Measurements from ENCODE around the gene SLC9B1. TPM values are rescaled to one million over a fixed set of nuclear protein-coding genes. Genes with fewer than 3 reads are reported as not detected.

The SLC9B1 gene
- total RNA-seq, 1 experiment from 2014 or later = not detected

GRCh38 chr4:103021120-103021519 lies 1.6 kb upstream of the SLC9B1 start:
- no peak for TF ChIP-seq CTCF (IDR thresholded peaks at IDR 0.05; ENCODE audit: unreplicated experiment)
- H3K27me3 Mint-ChIP-seq (ENCODE audit: unreplicated experiment) = no peaks in the 10 kb centered on the region
- H3K4me3 Mint-ChIP-seq (ENCODE audit: low read depth, unreplicated experiment) = no peak overlapping the region
- no peak for DNase-seq
- H3K27ac Mint-ChIP-seq (ENCODE audit: unreplicated experiment) = no peak overlapping the region
- no TSS peak for BruUV-seq (replicated peaks)
- intact Hi-C loops (cut with micrococcal nuclease; ENCODE audit: unreplicated experiment) = no loop called here
- H3K4me1 Mint-ChIP-seq (ENCODE audit: low read depth, unreplicated experiment) = no peaks in the 10 kb centered on the region
- CTCF ChIA-PET = no interaction called here
- H3K9me3 Mint-ChIP-seq (ENCODE audit: low read depth, unreplicated experiment) = no peaks in the 10 kb centered on the region
- H3K36me3 Mint-ChIP-seq (ENCODE audit: insufficient read depth, unreplicated experiment) = peaks cover 9% of the 10 kb centered on the region

- BruUV-seq (replicated peaks) = TSS peak; percentile 93
These were observed 856 bp downstream of the SLC9B1 start for GRCh38 chr4:103018391-103019307.

GRCh38 chr4:103012551-103012950 lies 7.0 kb downstream of the SLC9B1 start:
- BruUV-seq (replicated peaks) = no TSS peak

More at GRCh38 chr4:103018391-103019307, 856 bp downstream of the SLC9B1 start:
- intact Hi-C loops (cut with micrococcal nuclease; ENCODE audit: unreplicated experiment) = loop anchor here (5.0 kb wide), 1 partner anchor 191 kb away; the partner anchor contains the start of gene UBE2D3
- no peaks in the 10 kb centered on the region for H3K9me3 Mint-ChIP-seq (ENCODE audit: low read depth, unreplicated experiment)
- CTCF ChIA-PET = no interaction called here
- no peaks in the 10 kb centered on the region for H3K4me1 Mint-ChIP-seq (ENCODE audit: low read depth, unreplicated experiment)
- DNase-seq = peak; percentile 1
- no peaks in the 10 kb centered on the region for H3K27me3 Mint-ChIP-seq (ENCODE audit: unreplicated experiment)
- H3K27ac Mint-ChIP-seq (ENCODE audit: unreplicated experiment) = peak overlapping the region; percentile 91
- peak overlapping the region; percentile 79 for H3K4me3 Mint-ChIP-seq (ENCODE audit: low read depth, unreplicated experiment)
- TF ChIP-seq CTCF (IDR thresholded peaks at IDR 0.05; ENCODE audit: unreplicated experiment) = no peak
- peaks cover 9% of the 10 kb centered on the region for H3K36me3 Mint-ChIP-seq (ENCODE audit: insufficient read depth, unreplicated experiment)

GRCh38 chr4:103012060-103012459 lies 7.4 kb downstream of the SLC9B1 start:
- Mint-ChIP-seq H3K4me1 (ENCODE audit: low read depth, unreplicated experiment) (peaks cover 13% of the 10 kb centered on the region), H3K27me3 (ENCODE audit: unreplicated experiment) (no peaks in the 10 kb centered on the region), H3K4me3 (ENCODE audit: low read depth, unreplicated experiment) (no peak overlapping the region), H3K27ac (ENCODE audit: unreplicated experiment) (no peak overlapping the region), H3K36me3 (ENCODE audit: insufficient read depth, unreplicated experiment) (no peaks in the 10 kb centered on the region), H3K9me3 (ENCODE audit: low read depth, unreplicated experiment) (no peaks in the 10 kb centered on the region)
- CTCF ChIA-PET = no interaction called here
- DNase-seq = no peak
- no TSS peak for BruUV-seq (replicated peaks)
- intact Hi-C loops (cut with micrococcal nuclease; ENCODE audit: unreplicated experiment) = no loop called here
- no peak for TF ChIP-seq CTCF (IDR thresholded peaks at IDR 0.05; ENCODE audit: unreplicated experiment)

More at GRCh38 chr4:103012551-103012950, 7.0 kb downstream of the SLC9B1 start:
- H3K4me1 Mint-ChIP-seq (ENCODE audit: low read depth, unreplicated experiment) = peaks cover 13% of the 10 kb centered on the region
- CTCF ChIA-PET = no interaction called here
- no peak overlapping the region for H3K27ac Mint-ChIP-seq (ENCODE audit: unreplicated experiment)
- intact Hi-C loops (cut with micrococcal nuclease; ENCODE audit: unreplicated experiment) = no loop called here
- H3K27me3 Mint-ChIP-seq (ENCODE audit: unreplicated experiment) = no peaks in the 10 kb centered on the region
- no peaks in the 10 kb centered on the region for H3K9me3 Mint-ChIP-seq (ENCODE audit: low read depth, unreplicated experiment)
- DNase-seq = no peak
- no peaks in the 10 kb centered on the region for H3K36me3 Mint-ChIP-seq (ENCODE audit: insufficient read depth, unreplicated experiment)
- H3K4me3 Mint-ChIP-seq (ENCODE audit: low read depth, unreplicated experiment) = no peak overlapping the region
- TF ChIP-seq CTCF (IDR thresholded peaks at IDR 0.05; ENCODE audit: unreplicated experiment) = no peak

Data from Calu3 (cell line).